Measurements from ENCODE around the gene ARID1A.

GRCh38 chr1:26754086-26754874, 58.5 kb downstream of the ARID1A start:
- TF ChIP-seq POLR2A (IDR thresholded peaks at IDR 0.05), result no peak
- no peak for TF ChIP-seq CTCF (IDR thresholded peaks at IDR 0.05 in 4 of 5, conservative IDR thresholded peaks at IDR 0.05 in 1 of 5)

Data from gastrocnemius medialis (tissue), 4 donors.